Neural progenitor cell (in vitro differentiated cells): Measurements from ENCODE around the gene RIOK3. TPM values are rescaled to one million over a fixed set of nuclear protein-coding genes. Genes with fewer than 3 reads are reported as not detected.
"Not testable (repeated sequence)": the region's sequence is repeated elsewhere in the genome, so short reads cannot be mapped to it uniquely, and the experiment has no call there.

ENCODE experiments used
- DNase-seq: peaks from one replicate; pipeline ENCODE4 v3.0.0-alpha.2; 2016; ENCODE audit warnings: low spot score
- H2AFZ ChIP-seq: fragments of 200-600 bp; sonication (generic); replicated peaks from 2 replicates; pipeline ENCODE4 v1.6.1; 2016; ENCODE audit warnings: antibody characterized with exemption
- H3F3A ChIP-seq: fragments of 200-600 bp; sonication (generic); 2 replicates; pipeline ENCODE4 v1.6.1; 2016; ENCODE audit warnings: antibody characterized with exemption, low read depth
- H3K27ac ChIP-seq: fragments of 200-600 bp; sonication (generic); 2 replicates; pipeline ENCODE4 v1.5.1; 2016; ENCODE audit warnings: mild to moderate bottlenecking
- H3K27me3 ChIP-seq: fragments of 200-600 bp; sonication (generic); 2 replicates; pipeline ENCODE4 v1.6.1; 2016; ENCODE audit warnings: mild to moderate bottlenecking, moderate library complexity
- H3K36me3 ChIP-seq: fragments of 200-600 bp; sonication (generic); 2 replicates; pipeline ENCODE4 v1.5.1; 2016
- H3K4me1 ChIP-seq: fragments of 200-600 bp; sonication (generic); 2 replicates; pipeline ENCODE4 v1.6.1; 2016; ENCODE audit warnings: mixed run types
- H3K4me2 ChIP-seq: fragments of 200-600 bp; sonication (generic); 2 replicates; pipeline ENCODE4 v1.6.1; 2016
- H3K4me3 ChIP-seq: fragments of 200-600 bp; sonication (generic); 2 replicates; pipeline ENCODE4 v1.5.1; 2016
- H3K79me2 ChIP-seq: fragments of 200-600 bp; sonication (generic); 2 replicates; pipeline ENCODE4 v1.6.1; 2016; ENCODE audit warnings: low read depth
- H3K9ac ChIP-seq: fragments of 200-600 bp; sonication (generic); 2 replicates; pipeline ENCODE4 v1.6.1; 2016
- H3K9me3 ChIP-seq: fragments of 200-600 bp; sonication (generic); 2 replicates; pipeline ENCODE4 v1.5.1; 2016; ENCODE audit warnings: low read depth
- H4K20me1 ChIP-seq: fragments of 200-600 bp; sonication (generic); 2 replicates; pipeline ENCODE4 v1.6.1; 2016; ENCODE audit warnings: low read depth
- H3K27ac Mint-ChIP-seq: 3 replicates; pipeline ENCODE4 v1.8.0; 2021; ENCODE audit warnings: mixed read lengths
- H3K27me3 Mint-ChIP-seq: 2 replicates; pipeline ENCODE4 v1.8.0; 2022; ENCODE audit warnings: low read depth, mild to moderate bottlenecking, inconsistent platforms, moderate library complexity, mixed read lengths; ENCODE audit not compliant: insufficient read depth
- H3K36me3 Mint-ChIP-seq: 3 replicates; pipeline ENCODE4 v1.8.0; 2021; ENCODE audit warnings: mixed read lengths
- H3K4me1 Mint-ChIP-seq: 3 replicates; pipeline ENCODE4 v1.8.0; 2021; ENCODE audit warnings: mixed read lengths
- H3K4me3 Mint-ChIP-seq: 3 replicates; pipeline ENCODE4 v1.8.0; 2021; ENCODE audit warnings: mild to moderate bottlenecking, moderate library complexity, mixed read lengths
- H3K9me3 Mint-ChIP-seq: 3 replicates; pipeline ENCODE4 v1.8.0; 2020; ENCODE audit warnings: mixed read lengths
- CTCF ChIP-seq: fragments of 200-600 bp; sonication (generic); IDR thresholded peaks from 2 replicates; pipeline ENCODE4 v1.5.1; 2017; ENCODE audit warnings: antibody characterized with exemption, mild to moderate bottlenecking
- EZH2 ChIP-seq: fragments of 200-600 bp; sonication (generic); IDR thresholded peaks from 2 replicates; pipeline ENCODE4 v1.6.1; 2017; ENCODE audit warnings: antibody characterized with exemption, mild to moderate bottlenecking, moderate library complexity
- EZH2phosphoT487 ChIP-seq: fragments of 200-600 bp; sonication (generic); IDR thresholded peaks from 2 replicates; pipeline ENCODE4 v1.6.1; 2017; ENCODE audit warnings: antibody characterized with exemption
- total RNA-seq: library from RNA; depleted of rRNA; stranded (reverse); fragments of >200 nt; gene quantifications from 2 replicates; pipeline ENCODE4 v1.2.3, GENCODE V29; 2015; ENCODE audit warnings: low replicate concordance

RIOK3 gene
- total RNA-seq, 1 donor from 2014 or later = 77.5 TPM

- Histone ChIP-seq H3K4me1 (peaks cover 15% of the 10 kb centered on the region), H4K20me1 (peaks cover 15% of the 10 kb centered on the region), H3K79me2 (peaks cover 32% of the 10 kb centered on the region), H3K9me3 (no peaks in the 10 kb centered on the region), H3K9ac (peak overlapping the region; percentile 52), H3K36me3 (no peaks in the 10 kb centered on the region), H3K27me3 (peaks cover 29% of the 10 kb centered on the region), H3F3A (peaks cover 15% of the 10 kb centered on the region), H2AFZ (no peak overlapping the region), H3K4me2 (peak overlapping the region; percentile 89), H3K4me3 (peak overlapping the region; percentile 79), H3K27ac (no peak overlapping the region)
- Mint-ChIP-seq H3K9me3 (no peaks in the 10 kb centered on the region), H3K4me3 (peak overlapping the region; percentile 94), H3K36me3 (peaks cover 13% of the 10 kb centered on the region), H3K27me3 (peaks cover 10% of the 10 kb centered on the region), H3K27ac (peak overlapping the region; percentile 74), H3K4me1 (peaks cover 25% of the 10 kb centered on the region)
- no peak for DNase-seq
- TF ChIP-seq EZH2phosphoT487 (peak; percentile 21), CTCF (no peak), EZH2 (no peak)
These were observed 50.9 kb downstream of the RIOK3 start for GRCh38 chr18:23503963-23504344.

DNA sequence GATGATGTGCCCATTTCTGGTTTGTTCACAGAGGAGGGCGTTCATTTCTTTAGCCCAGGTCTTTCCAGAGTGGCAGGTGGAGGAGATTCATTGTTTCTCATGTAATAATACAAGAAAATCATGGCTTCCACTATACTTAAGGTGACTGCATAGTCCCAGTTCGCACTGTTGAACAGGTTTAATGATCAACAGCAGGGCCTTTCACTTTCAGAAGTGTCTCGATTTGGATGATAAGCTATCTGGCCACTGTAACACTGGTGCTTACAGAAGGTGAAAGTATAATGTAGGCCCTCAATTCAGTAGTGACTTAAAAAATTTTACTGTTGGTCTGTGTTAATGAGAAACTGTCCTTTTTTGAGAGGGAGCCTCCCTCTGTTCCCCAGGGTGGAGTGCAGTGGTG lies 51.6 kb downstream of the RIOK3 start:
- peaks cover 13% of the 10 kb centered on the region for H3K36me3 Mint-ChIP-seq
- DNase-seq = no peak
- H3K9ac ChIP-seq = no peak overlapping the region
- no peak for TF ChIP-seq EZH2phosphoT487
- no peak for TF ChIP-seq EZH2
- TF ChIP-seq CTCF = no peak
- peaks cover 24% of the 10 kb centered on the region for H3K4me1 Mint-ChIP-seq
- no peak overlapping the region for H2AFZ ChIP-seq
- H3K27ac ChIP-seq = no peak overlapping the region
- H3K4me3 ChIP-seq = peak overlapping the region; percentile 79
- peaks cover 10% of the 10 kb centered on the region for H3K27me3 Mint-ChIP-seq
- no peaks in the 10 kb centered on the region for H3K36me3 ChIP-seq
- H3K4me2 ChIP-seq = peak overlapping the region; percentile 89
- H3K79me2 ChIP-seq = peaks cover 32% of the 10 kb centered on the region
- H3K9me3 Mint-ChIP-seq = no peaks in the 10 kb centered on the region
- H3K27ac Mint-ChIP-seq = no peak overlapping the region
- H3K4me3 Mint-ChIP-seq = peak overlapping the region; percentile 94
- H3F3A ChIP-seq = peaks cover 15% of the 10 kb centered on the region
- H3K9me3 ChIP-seq = no peaks in the 10 kb centered on the region
- peaks cover 15% of the 10 kb centered on the region for H3K4me1 ChIP-seq
- H4K20me1 ChIP-seq = peaks cover 15% of the 10 kb centered on the region
- H3K27me3 ChIP-seq = peaks cover 29% of the 10 kb centered on the region

GRCh38 chr18:23506393-23506792 lies 53.3 kb downstream of the RIOK3 start:
- Histone ChIP-seq H2AFZ (no peak overlapping the region), H3K36me3 (no peaks in the 10 kb centered on the region), H3F3A (peaks cover 15% of the 10 kb centered on the region), H3K27me3 (peaks cover 25% of the 10 kb centered on the region), H3K9me3 (no peaks in the 10 kb centered on the region), H3K4me1 (peaks cover 15% of the 10 kb centered on the region), H3K9ac (no peak overlapping the region), H3K4me2 (no peak overlapping the region), H4K20me1 (peaks cover 15% of the 10 kb centered on the region), H3K4me3 (no peak overlapping the region), H3K27ac (no peak overlapping the region), H3K79me2 (peaks cover 32% of the 10 kb centered on the region)
- H3K27ac Mint-ChIP-seq = no peak overlapping the region
- peaks cover 24% of the 10 kb centered on the region for H3K4me1 Mint-ChIP-seq
- no peak for DNase-seq
- peaks cover 20% of the 10 kb centered on the region for H3K36me3 Mint-ChIP-seq
- peaks cover 11% of the 10 kb centered on the region for H3K27me3 Mint-ChIP-seq
- H3K9me3 Mint-ChIP-seq = no peaks in the 10 kb centered on the region
- H3K4me3 Mint-ChIP-seq = no peak overlapping the region
- TF ChIP-seq EZH2phosphoT487 (no peak), CTCF (no peak), EZH2 (no peak)

DNA sequence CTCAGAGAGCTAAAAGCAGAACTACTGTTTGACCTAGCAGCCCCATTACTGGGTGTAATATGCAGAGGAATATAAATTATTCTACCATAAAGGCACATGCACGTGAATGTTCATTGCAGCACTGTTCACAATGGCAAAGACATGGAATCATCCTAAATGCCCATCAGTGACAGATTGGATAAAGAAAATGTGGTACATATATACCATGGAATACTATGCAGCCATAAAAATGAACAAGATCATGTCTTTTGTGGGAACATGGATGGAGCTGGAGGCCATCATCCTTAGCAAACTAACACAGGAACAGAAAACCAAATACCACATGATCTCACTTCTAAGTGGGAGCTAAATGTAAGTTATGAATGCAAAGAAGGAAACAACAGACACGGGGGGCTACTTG lies 57.8 kb downstream of the RIOK3 start:
- not testable (repeated sequence) for H3K4me1 ChIP-seq, H3K36me3 ChIP-seq, DNase-seq, H3K4me2 ChIP-seq, H3K9me3 Mint-ChIP-seq, H3K27ac ChIP-seq, H2AFZ ChIP-seq, H3K4me3 Mint-ChIP-seq, H4K20me1 ChIP-seq, H3K4me1 Mint-ChIP-seq, H3K9me3 ChIP-seq, H3K27me3 ChIP-seq, H3K9ac ChIP-seq, H3K27ac Mint-ChIP-seq, H3K27me3 Mint-ChIP-seq, H3K4me3 ChIP-seq
- peaks cover 20% of the 10 kb centered on the region for H3K36me3 Mint-ChIP-seq
- Histone ChIP-seq H3K79me2 (peaks cover 12% of the 10 kb centered on the region), H3F3A (peaks cover 11% of the 10 kb centered on the region)

- DNase-seq, H3K4me2 ChIP-seq, H3K79me2 ChIP-seq, H4K20me1 ChIP-seq, H3K27me3 Mint-ChIP-seq, H3K4me1 ChIP-seq, H3K27me3 ChIP-seq, H3K27ac Mint-ChIP-seq, H3K4me1 Mint-ChIP-seq, H3K9ac ChIP-seq, H3K9me3 Mint-ChIP-seq, H3K4me3 ChIP-seq, H3K27ac ChIP-seq, H3K4me3 Mint-ChIP-seq, H2AFZ ChIP-seq, H3K9me3 ChIP-seq, H3K36me3 ChIP-seq: not testable (repeated sequence)
- peaks cover 11% of the 10 kb centered on the region for H3F3A ChIP-seq
- H3K36me3 Mint-ChIP-seq = peaks cover 17% of the 10 kb centered on the region
These were observed 59.1 kb downstream of the RIOK3 start for GRCh38 chr18:23512216-23512615.
